IMR-90 (cell line): ENCODE data around the gene ATRNL1. TPM values are rescaled to one million over a fixed set of nuclear protein-coding genes. Genes with fewer than 3 reads are reported as not detected.

Experiments used
- ATAC-seq: fragments of 200-7000 bp; cut with Tn5 transposase; 2 replicates; pipeline ENCODE4 v1.9.1; 2020; ENCODE audit warnings: low read depth, mild to moderate bottlenecking, moderate library complexity
- BruUV-seq: library from RNA; stranded (reverse); fragments of 400-500 nt; replicated peaks from 2 replicates; lab custom pipeline; 2021; lab: Mats Ljungman, UMichigan
- CTCF ChIA-PET: fragments of 300-600 bp; formaldehyde crosslinking; extraction: SDS; loops from one replicate; lab custom pipeline; 2021; ENCODE audit warnings: antibody characterized with exemption; lab: Yijun Ruan, JAX
- POLR2A ChIA-PET: fragments of 300-600 bp; sonication (Branson Sonifier 250); formaldehyde crosslinking; loops from one replicate; lab custom pipeline; 2022; ENCODE audit warnings: antibody characterized with exemption; ENCODE audit not compliant: unreplicated experiment; lab: Charles Lee
- DNase-seq: peaks from one replicate; pipeline ENCODE4 v3.0.0; 2013
- H2AFZ ChIP-seq: replicated peaks from 2 replicates; pipeline ENCODE3; 2013; ENCODE audit warnings: low read length, mild to moderate bottlenecking; ENCODE audit not compliant: poor library complexity
- H2AK5ac ChIP-seq: 2 replicates; pipeline ENCODE4 v1.6.1; 2013; ENCODE audit warnings: low read depth, low read length, inconsistent platforms
- H2AK9ac ChIP-seq: replicated peaks from 2 replicates; pipeline ENCODE3; 2013; ENCODE audit warnings: mild to moderate bottlenecking, low read depth, low read length, moderate library complexity; ENCODE audit not compliant: poor library complexity
- H2BK120ac ChIP-seq: 2 replicates; pipeline ENCODE4 v1.6.1; 2013; ENCODE audit warnings: low read depth, low read length, inconsistent platforms
- H2BK15ac ChIP-seq: 3 replicates; pipeline ENCODE4 v1.6.1; 2013; ENCODE audit warnings: low read depth, low read length, inconsistent platforms
- H2BK20ac ChIP-seq: 2 replicates; pipeline ENCODE4 v1.6.1; 2013; ENCODE audit warnings: low read depth, mild to moderate bottlenecking, inconsistent platforms, low read length, moderate library complexity
- H2BK5ac ChIP-seq: 2 replicates; pipeline ENCODE4 v1.6.1; 2013; ENCODE audit warnings: mild to moderate bottlenecking, low read depth, low read length, inconsistent platforms; ENCODE audit not compliant: poor library complexity, severe bottlenecking
- H3K14ac ChIP-seq: replicated peaks from 2 replicates; pipeline ENCODE4 v1.6.1; 2013; ENCODE audit warnings: low read depth, low read length, inconsistent platforms
- H3K18ac ChIP-seq: 2 replicates; pipeline ENCODE4 v1.6.1; 2013; ENCODE audit warnings: low read depth, low read length, control low read depth
- H3K23ac ChIP-seq: 2 replicates; pipeline ENCODE4 v1.6.1; 2013; ENCODE audit warnings: low read depth, low read length, inconsistent platforms
- H3K27ac ChIP-seq: 2 replicates; pipeline ENCODE4 v1.5.1; 2013; ENCODE audit warnings: mild to moderate bottlenecking, control low read depth, low read length; ENCODE audit not compliant: insufficient read depth
- H3K27me3 ChIP-seq: 2 replicates; pipeline ENCODE4 v1.6.1; 2013; ENCODE audit warnings: low read length; ENCODE audit not compliant: control insufficient read depth, insufficient read depth
- H3K36me3 ChIP-seq: 2 replicates; pipeline ENCODE4 v1.6.1; 2013; ENCODE audit warnings: low read length, mixed read lengths; ENCODE audit not compliant: control insufficient read depth, insufficient read depth
- H3K4ac ChIP-seq: 2 replicates; pipeline ENCODE4 v1.6.1; 2013; ENCODE audit warnings: low read depth, low read length, inconsistent platforms
- H3K4me1 ChIP-seq: 2 replicates; pipeline ENCODE4 v1.6.1; 2013; ENCODE audit warnings: low read length, mixed read lengths; ENCODE audit not compliant: control insufficient read depth, insufficient read depth
- H3K4me2 ChIP-seq: 2 replicates; pipeline ENCODE4 v1.6.1; 2013; ENCODE audit warnings: low read depth, mild to moderate bottlenecking, control low read depth, low read length, moderate library complexity
- H3K4me3 ChIP-seq: 2 replicates; pipeline ENCODE4 v1.5.1; 2013; ENCODE audit warnings: low read depth, mild to moderate bottlenecking, control low read depth, low read length, moderate library complexity; ENCODE audit not compliant: insufficient read depth
- H3K56ac ChIP-seq: 2 replicates; pipeline ENCODE4 v1.6.1; 2013; ENCODE audit warnings: low read length, inconsistent platforms; ENCODE audit not compliant: insufficient read depth; ENCODE audit errors: extremely low read depth
- H3K79me1 ChIP-seq, 2 experiments: 2 replicates each; pipeline ENCODE4 v1.6.1; 2013; ENCODE audit warnings: low read length in 2 of 2, inconsistent platforms in 1 of 2, low read depth in 1 of 2
- H3K9ac ChIP-seq: 2 replicates; pipeline ENCODE4 v1.6.1; 2013; ENCODE audit warnings: low read depth, low read length, control low read depth
- H3K9me1 ChIP-seq: 2 replicates; pipeline ENCODE4 v1.6.1; 2013; ENCODE audit warnings: low read length, inconsistent platforms; ENCODE audit not compliant: insufficient read depth
- H3K9me3 ChIP-seq: 2 replicates; pipeline ENCODE4 v1.6.1; 2013; ENCODE audit warnings: low read length; ENCODE audit not compliant: control insufficient read depth, insufficient read depth
- H4K20me1 ChIP-seq: 2 replicates; pipeline ENCODE4 v1.6.1; 2013; ENCODE audit warnings: low read length, inconsistent platforms; ENCODE audit not compliant: insufficient read depth
- H4K5ac ChIP-seq: 2 replicates; pipeline ENCODE4 v1.6.1; 2013; ENCODE audit warnings: mild to moderate bottlenecking, low read depth, low read length, control low read depth
- H4K8ac ChIP-seq, 2 experiments: 2 replicates each; pipeline ENCODE4 v1.6.1; 2013; ENCODE audit warnings: low read depth in 2 of 2, low read length in 2 of 2, control low read depth in 1 of 2, inconsistent platforms in 1 of 2
- H4K91ac ChIP-seq: 2 replicates; pipeline ENCODE4 v1.6.1; 2013; ENCODE audit warnings: low read depth, low read length, inconsistent platforms; ENCODE audit not compliant: insufficient read depth
- RFX5 ChIP-seq: IDR thresholded peaks from 2 replicates; pipeline ENCODE4 v1.8.0; 2012; ENCODE audit warnings: low read depth, mild to moderate bottlenecking, low read length, moderate library complexity
- WGBS, 2 experiments: methylation state at CpG; one replicate each; pipeline versions ENCODE4 v1.1.5 to v1.1.7; 2013; ENCODE audit warnings: missing lambda C conversion rate in 2 of 2; ENCODE audit not compliant: insufficient read length in 1 of 2; ENCODE audit errors: extremely low coverage in 2 of 2; 5-methylcytosine and 5-hydroxymethylcytosine counted together
- dilution Hi-C: fragments of 300-500 bp; cut with HindIII; formaldehyde crosslinking; loops from one replicate; pipeline ENCODE4 v1.14.3; 2018; ENCODE audit warnings: low sequenced_read_pairs; ENCODE audit not compliant: unreplicated experiment
- in situ Hi-C: fragments of 300-500 bp; cut with MboI; formaldehyde crosslinking; loops from 3 replicates; pipeline ENCODE4 v1.14.3; 2019; ENCODE audit warnings: low sequenced_read_pairs, inconsistent platforms, mixed read lengths
- intact Hi-C: fragments of 100-400 bp; cut with micrococcal nuclease; formaldehyde crosslinking; loops from 2 replicates; pipeline ENCODE4 v1.10.0; 2022
- polyA plus RNA-seq, 3 experiments: library from polyadenylated mRNA; depleted of rRNA; stranded (reverse); fragments of >200 nt; gene quantifications; 2 replicates each; pipeline ENCODE4 v1.2.3, GENCODE V29; 2012; ENCODE audit warnings: low replicate concordance in 1 of 3
- total RNA-seq: library from RNA; depleted of rRNA; stranded (reverse); fragments of >200 nt; gene quantifications from 2 replicates; pipeline ENCODE4 v1.2.3, GENCODE V29; 2012
- TF ChIP-seq, protein P1 (sequence below): fragments of 150-350 bp; IDR thresholded peaks from 2 replicates; pipeline ENCODE4 v1.6.1; 2017; ENCODE audit warnings: mild to moderate bottlenecking, antibody characterized with exemption, low read length, low read depth

Gene ATRNL1
- total and polyA plus RNA-seq, 2 of the 4 experiments (the other 2 are of a cell fraction) = 0.18 to 0.19 TPM

- Histone ChIP-seq H3K9me1 (no peaks in the 10 kb centered on the region), H3K27ac (no peak overlapping the region), H2BK20ac (no peak overlapping the region), H2BK120ac (no peak overlapping the region), H2BK15ac (no peak overlapping the region), H3K4me2 (no peak overlapping the region), H3K23ac (no peak overlapping the region), H3K4me3 (no peak overlapping the region), H3K56ac (no peak overlapping the region), H3K4ac (no peak overlapping the region), H4K8ac (no peak overlapping the region), H3K18ac (no peak overlapping the region), H4K91ac (no peak overlapping the region), H3K4me1 (0 out of 2 replicates have a peak, but pooled peaks cover 3% of the 10 kb centered on the region), H3K14ac (no peak overlapping the region), H2AK5ac (no peak overlapping the region), H3K9me3 (no peaks in the 10 kb centered on the region), H4K20me1 (no peaks in the 10 kb centered on the region), H2AFZ (no peak overlapping the region), H2BK5ac (no peak overlapping the region), H4K5ac (no peak overlapping the region), H3K27me3 (peaks cover 2% of the 10 kb centered on the region; the same call in 1 of the 2 replicates), H3K9ac (no peak overlapping the region), H3K36me3 (no peaks in the 10 kb centered on the region), H2AK9ac (no peak overlapping the region), H3K79me1 (no peaks in the 10 kb centered on the region)
- BruUV-seq = no TSS peak
- ChIA-PET CTCF (interaction anchor here (0.8 kb wide), 1 partner anchor 26 kb away, joined by 4 read pairs; no protein-coding TSS in a partner anchor), POLR2A (no interaction called here)
- TF ChIP-seq, protein P1, sequence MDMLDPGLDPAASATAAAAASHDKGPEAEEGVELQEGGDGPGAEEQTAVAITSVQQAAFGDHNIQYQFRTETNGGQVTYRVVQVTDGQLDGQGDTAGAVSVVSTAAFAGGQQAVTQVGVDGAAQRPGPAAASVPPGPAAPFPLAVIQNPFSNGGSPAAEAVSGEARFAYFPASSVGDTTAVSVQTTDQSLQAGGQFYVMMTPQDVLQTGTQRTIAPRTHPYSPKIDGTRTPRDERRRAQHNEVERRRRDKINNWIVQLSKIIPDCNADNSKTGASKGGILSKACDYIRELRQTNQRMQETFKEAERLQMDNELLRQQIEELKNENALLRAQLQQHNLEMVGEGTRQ = no peak
- no peak for TF ChIP-seq RFX5
- no CpG with 5 or more reads among the region's 1 CpG for WGBS, 2 experiments
- dilution Hi-C loops = no loop called here
- intact Hi-C loops = loop anchor here (5.0 kb wide), 1 partner anchor 169 kb away; no protein-coding TSS in a partner anchor
- DNase-seq (no peak), ATAC-seq (no peak)
- in situ Hi-C loops = no loop called here
Measured at GRCh38 chr10:115046686-115047236, 46.4 kb upstream of the ATRNL1 start.
